GM19467 (cell line): ENCODE measurements around the gene ST6GALNAC5.

Experiments used
- ATAC-seq: cut with Tn5 transposase; IDR thresholded peaks from one replicate; pipeline ENCODE4 v1.9.1; 2021; ENCODE audit warnings: mild to moderate bottlenecking, moderate library complexity; ENCODE audit not compliant: unreplicated experiment

Gene ST6GALNAC5

GRCh38 chr1:76998582-76999223 is 131.4 kb downstream of the ST6GALNAC5 start:
- no peak for ATAC-seq

- no peak for ATAC-seq
Observed at GRCh38 chr1:77007675-77008074, 140.4 kb downstream of the ST6GALNAC5 start.

GRCh38 chr1:77010937-77011336 is 143.7 kb downstream of the ST6GALNAC5 start:
- ATAC-seq: no peak

GRCh38 chr1:77012066-77012465 is 144.8 kb downstream of the ST6GALNAC5 start:
- ATAC-seq: no peak

- ATAC-seq: no peak
Observed at GRCh38 chr1:77014073-77014788, 147.0 kb downstream of the ST6GALNAC5 start.

GRCh38 chr1:77015748-77016341 is 148.6 kb downstream of the ST6GALNAC5 start:
- no peak for ATAC-seq

GRCh38 chr1:77016386-77016985 is 149.2 kb downstream of the ST6GALNAC5 start:
- ATAC-seq: no peak

- no peak for ATAC-seq
Observed at GRCh38 chr1:77018311-77018710, 151.0 kb downstream of the ST6GALNAC5 start.

- no peak for ATAC-seq
Observed at GRCh38 chr1:77018761-77019160, 151.5 kb downstream of the ST6GALNAC5 start.

GRCh38 chr1:77021732-77022131 is 154.5 kb downstream of the ST6GALNAC5 start:
- no peak for ATAC-seq

- ATAC-seq: no peak
Observed at GRCh38 chr1:77024500-77024899, 157.2 kb downstream of the ST6GALNAC5 start.

- no peak for ATAC-seq
Observed at GRCh38 chr1:77025599-77025998, 158.3 kb downstream of the ST6GALNAC5 start.

GRCh38 chr1:77026135-77026534 is 158.9 kb downstream of the ST6GALNAC5 start:
- no peak for ATAC-seq

GRCh38 chr1:77026640-77027039 is 159.4 kb downstream of the ST6GALNAC5 start:
- ATAC-seq: no peak

- no peak for ATAC-seq
Observed at GRCh38 chr1:77027847-77028246, 160.6 kb downstream of the ST6GALNAC5 start.

- ATAC-seq: no peak
Observed at GRCh38 chr1:77030401-77031105, 163.3 kb downstream of the ST6GALNAC5 start.

- ATAC-seq: no peak
Observed at GRCh38 chr1:77031106-77031662, 163.9 kb downstream of the ST6GALNAC5 start.

- ATAC-seq: no peak
Observed at GRCh38 chr1:77036560-77036959, 169.3 kb downstream of the ST6GALNAC5 start.

GRCh38 chr1:77037038-77037437 is 169.8 kb downstream of the ST6GALNAC5 start:
- no peak for ATAC-seq

- ATAC-seq: no peak
Observed at GRCh38 chr1:77038000-77038399, 170.7 kb downstream of the ST6GALNAC5 start.

- no peak for ATAC-seq
Observed at GRCh38 chr1:77039111-77039510, 171.8 kb downstream of the ST6GALNAC5 start.
